HUDEP-2 (cell line): ENCODE results near the gene MYLK4.

Experiments used
- DNase-seq, 76 experiments: peaks; one replicate each; lab custom pipeline; 2025; ENCODE audit not compliant: unreplicated experiment in 76 of 76; lab: John Stamatoyannopoulos, UW

Gene MYLK4

DNA sequence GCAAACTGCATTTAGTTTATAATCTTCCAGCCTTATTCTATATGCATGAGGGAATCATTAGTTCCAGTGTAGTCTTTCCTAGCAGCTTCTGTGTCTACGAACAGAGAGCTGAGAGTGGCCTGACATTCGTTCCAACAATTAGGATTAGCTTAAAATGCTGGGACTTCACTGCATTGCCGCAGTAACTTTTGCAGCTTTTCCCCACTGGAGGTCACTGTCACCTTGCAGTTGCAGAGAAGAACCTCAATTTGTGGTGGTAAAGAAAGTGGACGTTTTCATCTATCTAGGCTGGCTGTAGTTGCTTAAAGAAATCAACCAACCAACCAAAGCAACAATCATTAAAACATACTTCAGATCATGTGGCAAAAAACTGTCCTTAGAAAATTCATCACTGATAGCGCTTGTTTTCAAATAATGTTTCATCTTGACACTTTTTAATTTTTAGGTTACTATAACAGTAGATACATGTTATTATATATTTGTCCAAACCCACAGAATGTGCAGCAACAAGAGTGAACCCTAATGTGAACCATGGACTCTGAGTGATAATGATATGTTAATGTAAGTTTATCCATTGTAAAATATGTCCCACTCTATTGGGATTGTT lies 12.2 kb downstream of the MYLK4 start:
- peak in 56 of 76 experiments; percentile 5 to 78 (median 40) for DNase-seq

DNA sequence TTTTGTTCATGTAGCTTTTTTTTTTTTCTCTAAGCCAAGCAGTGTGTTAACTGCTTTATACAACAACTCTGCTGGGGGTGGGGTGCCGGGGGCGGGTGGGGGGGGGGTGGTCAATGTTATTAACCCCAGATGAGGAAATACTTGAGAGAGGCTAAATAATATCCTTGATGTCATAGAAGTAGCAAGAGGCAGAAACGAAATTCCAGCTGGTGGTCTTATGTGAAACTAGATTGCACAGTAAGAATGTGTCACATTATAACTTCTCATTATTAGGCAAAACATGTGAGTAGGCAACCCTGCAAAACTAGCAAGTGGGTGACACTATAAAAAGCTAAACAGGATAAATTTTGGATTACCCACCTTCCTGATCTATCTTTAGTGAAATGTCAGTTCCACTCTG lies 12.8 kb downstream of the MYLK4 start:
- DNase-seq, result no peak

- DNase-seq, result peak in 1 of 76 experiments; percentile 7
Measured at GRCh38 chr6:2734488-2735166, 16.1 kb downstream of the MYLK4 start.

- peak in 1 of 76 experiments; percentile 16 for DNase-seq
Measured at GRCh38 chr6:2733736-2734480, 16.8 kb downstream of the MYLK4 start.

GRCh38 chr6:2733324-2733723 lies 17.4 kb downstream of the MYLK4 start:
- DNase-seq, result peak in 52 of 76 experiments; percentile 17 to 79 (median 44)

DNA sequence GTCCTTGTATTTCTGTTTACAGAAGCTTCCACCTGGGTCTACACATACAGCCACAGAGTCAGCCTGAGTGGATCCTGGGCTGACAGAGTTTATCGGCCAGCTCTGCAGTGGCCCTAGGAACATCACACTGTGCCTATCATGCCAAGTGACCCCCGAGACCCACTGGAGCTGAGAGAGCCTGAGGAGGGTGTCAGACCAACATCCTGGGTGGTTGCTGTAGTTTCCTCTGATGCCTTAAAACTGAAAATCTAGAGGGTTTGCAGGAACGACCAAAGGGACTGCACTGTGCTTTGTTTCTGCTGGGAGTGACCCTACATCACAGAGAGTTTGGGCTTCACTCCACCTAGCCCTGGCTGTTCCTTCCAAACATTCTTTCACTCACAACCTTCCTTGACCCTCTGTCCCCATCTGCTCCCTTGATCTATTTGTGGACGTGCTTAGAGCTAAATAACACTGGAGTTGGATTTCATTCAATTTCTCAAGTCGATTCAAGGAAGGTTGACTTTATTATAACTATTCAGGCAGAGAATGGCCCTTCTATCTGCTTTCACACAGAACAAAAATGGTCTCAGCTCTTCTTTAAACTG lies 18.1 kb downstream of the MYLK4 start:
- DNase-seq, result no peak

DNA sequence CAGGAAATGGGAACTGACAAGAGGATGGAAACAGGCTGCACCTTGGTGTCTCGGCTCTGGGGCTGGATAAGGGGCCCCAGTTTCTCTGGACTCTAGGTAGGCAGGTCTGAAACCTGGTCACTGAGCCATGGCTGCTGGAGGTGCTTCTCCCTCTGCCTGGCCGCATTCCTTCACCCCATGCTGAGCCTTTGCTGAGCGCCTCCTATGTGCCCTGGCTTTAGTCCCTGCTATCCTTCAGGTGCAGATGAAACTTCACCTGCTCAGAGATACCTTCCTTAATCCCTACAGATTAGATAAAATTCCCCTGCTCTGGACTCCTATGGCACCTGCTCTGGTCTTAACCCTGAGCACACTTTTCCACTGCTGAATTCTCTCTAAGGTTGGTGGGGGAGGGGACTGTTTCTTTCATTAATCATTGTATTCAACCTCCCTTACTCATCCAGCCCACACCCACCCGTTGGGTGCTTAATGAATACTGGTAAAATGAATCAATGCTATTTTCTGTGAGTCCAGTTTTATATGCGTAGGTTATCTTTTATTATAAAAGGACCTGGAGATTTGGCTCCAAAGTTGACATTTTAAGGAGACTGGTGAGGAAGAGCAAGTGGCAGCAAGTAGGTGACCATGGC lies 19.3 kb downstream of the MYLK4 start:
- DNase-seq, result no peak

- DNase-seq, result no peak
Measured at GRCh38 chr6:2730353-2731107, 20.2 kb downstream of the MYLK4 start.

- DNase-seq, result no peak
Measured at GRCh38 chr6:2729921-2730320, 20.8 kb downstream of the MYLK4 start.

DNA sequence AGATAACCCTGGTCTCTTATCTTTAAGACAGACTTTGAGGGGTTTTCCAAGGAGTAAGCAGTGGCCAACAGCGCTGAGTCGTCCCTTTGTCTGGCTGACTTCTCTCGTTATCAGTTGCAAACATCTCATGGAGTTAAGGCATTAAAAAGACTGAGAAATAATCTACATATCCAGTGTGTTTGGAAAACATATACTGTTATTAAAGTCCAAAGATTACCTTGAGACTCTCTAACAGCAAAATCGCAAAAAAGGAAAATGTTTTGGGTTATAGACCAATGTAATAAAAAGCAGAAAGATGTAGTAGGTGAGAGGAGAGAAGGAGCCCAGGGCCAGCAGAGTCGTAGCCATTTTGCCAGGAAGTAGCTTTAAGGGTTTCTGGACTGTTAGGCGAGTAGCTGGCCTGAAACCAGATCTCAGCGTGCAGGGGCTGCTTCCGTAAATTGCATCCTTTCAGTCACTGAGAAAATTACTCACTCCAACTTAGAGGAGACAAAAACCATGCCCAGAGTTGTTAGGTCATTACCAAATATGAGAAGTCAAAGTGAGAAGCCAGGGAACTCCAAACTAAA lies 24.6 kb downstream of the MYLK4 start:
- DNase-seq, result no peak

- DNase-seq, result no peak
Measured at GRCh38 chr6:2725364-2725988, 25.2 kb downstream of the MYLK4 start.

DNA sequence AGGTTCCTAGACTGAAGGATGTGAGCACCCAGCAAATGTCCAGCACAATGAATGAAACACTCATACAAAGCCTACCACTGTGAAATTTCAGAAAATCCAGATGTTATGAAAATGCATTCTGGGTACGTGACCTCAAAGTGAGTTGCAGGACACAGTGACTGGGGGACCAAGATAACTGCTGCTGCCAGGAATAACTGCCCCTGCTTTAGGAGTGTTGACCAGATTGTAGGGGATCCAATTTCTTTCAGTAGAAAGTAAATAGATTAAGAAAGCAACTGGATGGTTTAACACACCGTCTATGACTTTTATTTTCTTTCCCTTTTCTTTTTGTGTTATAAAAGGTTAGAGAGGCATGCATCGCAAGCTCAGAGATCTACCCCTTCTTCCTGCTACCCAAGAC lies 29.5 kb downstream of the MYLK4 start:
- DNase-seq, result peak in 1 of 76 experiments; percentile 5

DNA sequence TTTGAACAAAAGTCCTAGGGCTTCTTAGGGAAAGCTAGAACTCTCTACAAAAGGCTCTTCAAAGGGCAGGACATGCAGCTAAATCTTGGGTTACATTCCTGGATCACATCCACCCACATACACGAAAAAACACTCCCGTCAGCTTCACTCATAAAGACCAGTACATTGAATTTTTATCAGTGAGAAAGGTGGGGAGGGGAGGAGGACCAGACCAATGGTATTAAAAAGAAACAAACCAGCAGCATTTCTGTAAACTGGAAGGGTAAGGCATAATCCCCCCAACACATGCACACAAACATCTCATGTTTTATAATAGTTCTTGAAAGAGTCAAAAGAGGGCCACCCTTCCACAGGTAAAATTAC lies 31.6 kb downstream of the MYLK4 start:
- no peak for DNase-seq

- DNase-seq, result no peak
Measured at GRCh38 chr6:2718334-2719092, 32.2 kb downstream of the MYLK4 start.

DNA sequence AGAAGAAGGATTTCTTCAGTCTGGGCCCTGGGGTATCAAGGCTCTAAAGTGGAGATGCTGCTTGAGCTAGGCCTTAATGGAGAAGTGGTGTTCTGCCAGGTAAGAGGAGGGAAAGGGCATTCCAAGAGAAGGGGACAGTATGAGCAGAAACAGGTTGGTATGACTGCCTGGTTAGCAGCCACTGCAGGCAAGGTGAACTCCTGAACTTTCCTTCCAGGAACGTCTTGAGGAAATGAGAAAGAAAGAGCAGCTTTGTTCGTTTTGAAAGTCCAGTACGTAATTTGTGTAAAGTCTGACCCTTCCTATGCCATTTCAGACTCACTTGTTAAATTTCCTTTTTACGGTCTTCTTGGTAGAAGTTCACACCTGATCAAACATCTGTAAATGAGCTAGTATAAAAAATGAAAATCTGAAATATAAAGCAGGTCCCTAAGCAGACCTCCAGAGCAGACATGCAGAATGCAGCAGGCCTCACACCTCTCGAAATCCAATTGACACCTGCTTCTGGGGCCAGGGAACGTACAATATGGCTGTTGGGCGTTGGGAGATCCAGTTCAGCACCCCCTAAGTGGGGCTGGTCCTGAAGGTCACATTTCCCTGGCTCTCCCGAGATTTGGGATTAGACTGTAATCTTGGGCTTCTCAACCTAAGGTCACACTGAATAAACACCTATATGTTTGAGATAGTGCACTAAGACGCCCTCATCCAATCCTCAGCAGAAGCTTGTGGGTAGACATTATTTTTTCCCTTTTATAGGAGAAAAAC lies 33.6 kb downstream of the MYLK4 start:
- DNase-seq, result no peak

DNA sequence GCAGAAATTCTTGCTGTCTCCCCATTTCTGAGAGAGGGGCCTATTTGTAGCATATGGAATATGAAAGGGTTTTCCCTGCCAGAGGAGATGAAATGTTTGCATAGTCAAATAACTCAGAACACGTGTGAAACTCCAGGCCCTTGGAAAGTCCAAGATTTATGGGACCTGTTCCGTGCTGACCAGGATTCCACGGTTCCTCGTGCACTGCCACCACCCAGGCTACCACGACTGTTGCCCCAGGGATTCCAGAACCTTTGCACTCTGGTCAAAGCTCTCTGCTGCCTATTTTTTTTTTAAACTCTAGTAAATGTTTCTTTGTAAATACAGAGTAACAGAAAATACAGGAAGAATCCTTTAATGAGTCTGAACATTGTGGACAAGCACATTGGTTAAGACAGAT lies 35.0 kb downstream of the MYLK4 start:
- no peak for DNase-seq

- no peak for DNase-seq
Measured at GRCh38 chr6:2714111-2714895, 36.4 kb downstream of the MYLK4 start.
